GM10266 (cell line): ENCODE results near the gene SLC14A1.
A peak's percentile ranks its signal among the peaks of the same experiment; 100 is the strongest.

Experiments
- DNase-seq: peaks from one replicate; pipeline ENCODE4 v3.0.0; 2012; ENCODE audit errors: extremely low spot score
- CTCF ChIP-seq: IDR thresholded peaks from 2 replicates; pipeline ENCODE4 v1.5.1; 2012; ENCODE audit warnings: mild to moderate bottlenecking, low read depth; ENCODE audit not compliant: control insufficient read depth, insufficient read depth; ENCODE audit errors: missing control alignments

Gene SLC14A1

GRCh38 chr18:45690975-45691815 is 32.8 kb upstream of the SLC14A1 start:
- DNase-seq = peak; percentile 47
- peak; percentile 93 for TF ChIP-seq CTCF

GRCh38 chr18:45691816-45692179 is 32.2 kb upstream of the SLC14A1 start:
- no peak for TF ChIP-seq CTCF

GRCh38 chr18:45702708-45703265 is 21.2 kb upstream of the SLC14A1 start:
- DNase-seq = no peak

More at GRCh38 chr18:45691816-45692179, 32.2 kb upstream of the SLC14A1 start:
- no peak for DNase-seq

GRCh38 chr18:45708831-45709230 is 15.2 kb upstream of the SLC14A1 start:
- no peak for TF ChIP-seq CTCF
- DNase-seq = no peak

More at GRCh38 chr18:45702708-45703265, 21.2 kb upstream of the SLC14A1 start:
- TF ChIP-seq CTCF = no peak

GRCh38 chr18:45712061-45712460 is 11.9 kb upstream of the SLC14A1 start:
- no peak for TF ChIP-seq CTCF
- DNase-seq = no peak

GRCh38 chr18:45713239-45713638 is 10.7 kb upstream of the SLC14A1 start:
- TF ChIP-seq CTCF = no peak
- DNase-seq = no peak

- DNase-seq = no peak
- no peak for TF ChIP-seq CTCF
Observed at GRCh38 chr18:45715212-45715780, 8.7 kb upstream of the SLC14A1 start.
